Neural progenitor cell (in vitro differentiated cells): Measurements from ENCODE around the gene FHAD1.

ENCODE experiments used
- EZH2 ChIP-seq: fragments of 200-600 bp; sonication (generic); IDR thresholded peaks from 2 replicates; pipeline ENCODE4 v1.6.1; 2017; ENCODE audit warnings: antibody characterized with exemption, mild to moderate bottlenecking, moderate library complexity
- EZH2phosphoT487 ChIP-seq: fragments of 200-600 bp; sonication (generic); IDR thresholded peaks from 2 replicates; pipeline ENCODE4 v1.6.1; 2017; ENCODE audit warnings: antibody characterized with exemption
- TF ChIP-seq, protein P1 (sequence below): fragments of 200-600 bp; sonication (generic); IDR thresholded peaks from 2 replicates; pipeline ENCODE4 v1.5.1; 2017; ENCODE audit warnings: antibody characterized with exemption, mild to moderate bottlenecking

GRCh38 chr1:15346346-15347030, 99.5 kb downstream of the FHAD1 start:
- TF ChIP-seq, protein P1, sequence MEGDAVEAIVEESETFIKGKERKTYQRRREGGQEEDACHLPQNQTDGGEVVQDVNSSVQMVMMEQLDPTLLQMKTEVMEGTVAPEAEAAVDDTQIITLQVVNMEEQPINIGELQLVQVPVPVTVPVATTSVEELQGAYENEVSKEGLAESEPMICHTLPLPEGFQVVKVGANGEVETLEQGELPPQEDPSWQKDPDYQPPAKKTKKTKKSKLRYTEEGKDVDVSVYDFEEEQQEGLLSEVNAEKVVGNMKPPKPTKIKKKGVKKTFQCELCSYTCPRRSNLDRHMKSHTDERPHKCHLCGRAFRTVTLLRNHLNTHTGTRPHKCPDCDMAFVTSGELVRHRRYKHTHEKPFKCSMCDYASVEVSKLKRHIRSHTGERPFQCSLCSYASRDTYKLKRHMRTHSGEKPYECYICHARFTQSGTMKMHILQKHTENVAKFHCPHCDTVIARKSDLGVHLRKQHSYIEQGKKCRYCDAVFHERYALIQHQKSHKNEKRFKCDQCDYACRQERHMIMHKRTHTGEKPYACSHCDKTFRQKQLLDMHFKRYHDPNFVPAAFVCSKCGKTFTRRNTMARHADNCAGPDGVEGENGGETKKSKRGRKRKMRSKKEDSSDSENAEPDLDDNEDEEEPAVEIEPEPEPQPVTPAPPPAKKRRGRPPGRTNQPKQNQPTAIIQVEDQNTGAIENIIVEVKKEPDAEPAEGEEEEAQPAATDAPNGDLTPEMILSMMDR: no peak
- TF ChIP-seq EZH2phosphoT487: no peak
- no peak for TF ChIP-seq EZH2
